HUES48 (cell line): ENCODE measurements around the gene KIF26A.
"Not testable (repeated sequence)": the region's sequence is repeated elsewhere in the genome, so short reads cannot be mapped to it uniquely, and the experiment has no call there.

Source experiments
- H3K27ac ChIP-seq: one replicate; pipeline ENCODE4 v1.7.0; 2013; ENCODE audit warnings: low read depth, low read length, inconsistent platforms
- H3K27me3 ChIP-seq: 2 replicates; pipeline ENCODE4 v1.6.1; 2013; ENCODE audit warnings: mild to moderate bottlenecking, low read length; ENCODE audit not compliant: control insufficient read depth, insufficient read depth
- H3K36me3 ChIP-seq: 2 replicates; pipeline ENCODE4 v1.6.1; 2013; ENCODE audit warnings: low read length; ENCODE audit not compliant: control insufficient read depth, insufficient read depth
- H3K4me1 ChIP-seq: 2 replicates; pipeline ENCODE4 v1.6.1; 2013; ENCODE audit warnings: mild to moderate bottlenecking, low read length; ENCODE audit not compliant: control insufficient read depth, insufficient read depth
- H3K4me3 ChIP-seq: 2 replicates; pipeline ENCODE4 v1.5.1; 2013; ENCODE audit warnings: mild to moderate bottlenecking, low read depth, low read length
- H3K9ac ChIP-seq: 2 replicates; pipeline ENCODE4 v1.6.1; 2013; ENCODE audit warnings: mild to moderate bottlenecking, low read depth, low read length, moderate library complexity
- H3K9me3 ChIP-seq: 2 replicates; pipeline ENCODE4 v1.6.1; 2013; ENCODE audit warnings: low read length; ENCODE audit not compliant: control insufficient read depth, insufficient read depth

KIF26A gene

GRCh38 chr14:104209071-104209470, 70.7 kb downstream of the KIF26A start:
- H3K4me3 ChIP-seq, H3K9me3 ChIP-seq, H3K27me3 ChIP-seq, H3K27ac ChIP-seq, H3K36me3 ChIP-seq, H3K9ac ChIP-seq, H3K4me1 ChIP-seq: not testable (repeated sequence)

- Histone ChIP-seq H3K4me3 (no peak overlapping the region), H3K9ac (no peak overlapping the region), H3K27ac (no peak overlapping the region), H3K27me3 (no peaks in the 10 kb centered on the region), H3K9me3 (no peaks in the 10 kb centered on the region), H3K36me3 (no peaks in the 10 kb centered on the region), H3K4me1 (no peaks in the 10 kb centered on the region)
Observed at GRCh38 chr14:104209985-104210816, 71.8 kb downstream of the KIF26A start.

GRCh38 chr14:104210817-104211195, 72.4 kb downstream of the KIF26A start:
- Histone ChIP-seq H3K4me1 (no peaks in the 10 kb centered on the region), H3K36me3 (no peaks in the 10 kb centered on the region), H3K27me3 (no peaks in the 10 kb centered on the region), H3K9me3 (no peaks in the 10 kb centered on the region), H3K27ac (no peak overlapping the region), H3K4me3 (no peak overlapping the region), H3K9ac (no peak overlapping the region)

- H3K9me3 ChIP-seq = no peaks in the 10 kb centered on the region
- H3K4me1 ChIP-seq = no peaks in the 10 kb centered on the region
- no peaks in the 10 kb centered on the region for H3K36me3 ChIP-seq
- H3K4me3 ChIP-seq = no peak overlapping the region
- H3K27me3 ChIP-seq = no peaks in the 10 kb centered on the region
- no peak overlapping the region for H3K27ac ChIP-seq
- no peak overlapping the region for H3K9ac ChIP-seq
Observed at GRCh38 chr14:104211215-104211614, 72.8 kb downstream of the KIF26A start.

- Histone ChIP-seq H3K9ac (no peak overlapping the region), H3K4me1 (no peaks in the 10 kb centered on the region), H3K9me3 (no peaks in the 10 kb centered on the region), H3K27me3 (no peaks in the 10 kb centered on the region), H3K4me3 (no peak overlapping the region), H3K36me3 (no peaks in the 10 kb centered on the region), H3K27ac (no peak overlapping the region)
Observed at GRCh38 chr14:104211741-104212140, 73.4 kb downstream of the KIF26A start.

GRCh38 chr14:104212206-104213095, 74.1 kb downstream of the KIF26A start:
- Histone ChIP-seq H3K4me1 (no peaks in the 10 kb centered on the region), H3K36me3 (no peaks in the 10 kb centered on the region), H3K9ac (no peak overlapping the region), H3K27me3 (no peaks in the 10 kb centered on the region), H3K27ac (no peak overlapping the region), H3K4me3 (no peak overlapping the region), H3K9me3 (no peaks in the 10 kb centered on the region)

GRCh38 chr14:104213301-104214034, 75.1 kb downstream of the KIF26A start:
- H3K36me3 ChIP-seq = no peaks in the 10 kb centered on the region
- no peaks in the 10 kb centered on the region for H3K27me3 ChIP-seq
- H3K4me3 ChIP-seq = no peak overlapping the region
- no peaks in the 10 kb centered on the region for H3K4me1 ChIP-seq
- H3K9me3 ChIP-seq = no peaks in the 10 kb centered on the region
- no peak overlapping the region for H3K9ac ChIP-seq
- H3K27ac ChIP-seq = no peak overlapping the region

- Histone ChIP-seq H3K4me3 (no peak overlapping the region), H3K27ac (no peak overlapping the region), H3K9me3 (no peaks in the 10 kb centered on the region), H3K36me3 (no peaks in the 10 kb centered on the region), H3K9ac (no peak overlapping the region), H3K4me1 (no peaks in the 10 kb centered on the region), H3K27me3 (no peaks in the 10 kb centered on the region)
Observed at GRCh38 chr14:104214431-104215218, 76.2 kb downstream of the KIF26A start.

- no peaks in the 10 kb centered on the region for H3K36me3 ChIP-seq
- no peak overlapping the region for H3K9ac ChIP-seq
- no peaks in the 10 kb centered on the region for H3K27me3 ChIP-seq
- H3K27ac ChIP-seq = no peak overlapping the region
- 0 out of 2 replicates have a peak, but pooled peaks cover 3% of the 10 kb centered on the region for H3K4me1 ChIP-seq
- no peaks in the 10 kb centered on the region for H3K9me3 ChIP-seq
- H3K4me3 ChIP-seq = no peak overlapping the region
Observed at GRCh38 chr14:104215706-104216334, 77.4 kb downstream of the KIF26A start.

- no peak overlapping the region for H3K4me3 ChIP-seq
- no peak overlapping the region for H3K9ac ChIP-seq
- H3K27me3 ChIP-seq = no peaks in the 10 kb centered on the region
- H3K36me3 ChIP-seq = no peaks in the 10 kb centered on the region
- no peaks in the 10 kb centered on the region for H3K9me3 ChIP-seq
- H3K27ac ChIP-seq = no peak overlapping the region
- H3K4me1 ChIP-seq = 0 out of 2 replicates have a peak, but pooled peaks cover 3% of the 10 kb centered on the region
Observed at GRCh38 chr14:104216457-104216856, 78.1 kb downstream of the KIF26A start.
